Measurements from ENCODE around the gene APOA4. TPM values are rescaled to one million over a fixed set of nuclear protein-coding genes. Genes with fewer than 3 reads are reported as not detected.

Gene APOA4
- total and polyA plus RNA-seq, 2 of the 13 experiments (the other 11 are each of a cell fraction or from before 2014, with no cell fraction given), result 3.8 to 7.2 TPM

- no peak overlapping the region for H3K4me2 ChIP-seq (ENCODE audit: low read depth, low read length)
- WGBS (ENCODE audit: low lambda C conversion rate), result 98% methylated on average over 2 of the region's 2 CpGs
- H3K27me3 ChIP-seq (ENCODE audit: control insufficient read depth in 1 of 2, insufficient read depth in 2 of 2, low read length in 2 of 2), result no peaks in the 10 kb centered on the region; a peak in 1 of 5 replicates
- H4K20me1 ChIP-seq (ENCODE audit: insufficient read depth, low read length), result no peaks in the 10 kb centered on the region
- H3K27ac ChIP-seq (ENCODE audit: extremely low read length, insufficient read depth, low read length), result no peak overlapping the region
- no peak overlapping the region for H2AFZ ChIP-seq (ENCODE audit: low read length)
- no TSS peak for BruUV-seq (replicated peaks)
- ChIA-PET CTCF (ENCODE audit: low intra/inter-chr PET ratio, low total read pairs) (no interaction called here), POLR2A (interaction anchor here (12.0 to 17.3 kb wide), 2 partner anchors 12 to 35 kb away, joined by 291 to 1365 read pairs; partner anchors contain the start of genes APOA1, APOA4 and APOC3)
- H3K4me1 ChIP-seq (ENCODE audit: insufficient read depth, low read length), result peaks cover 76% of the 10 kb centered on the region
- FAIRE-seq (no peak), DNase-seq (ENCODE audit: low spot score) (no peak), ATAC-seq (no peak)
- H3K9ac ChIP-seq (ENCODE audit: insufficient read depth, low read depth, low read length), result no peak overlapping the region
- in situ Hi-C loops (cut with HindIII; ENCODE audit: extremely low pct_ligation_motif_present, low pct_unique_long_range_greater_than_20kb), result loop anchor here (5.0 to 10.0 kb wide), 2 partner anchors 42 to 300 kb away; partner anchors contain the start of genes APOA1 and SIK3
- H3K79me2 ChIP-seq (ENCODE audit: insufficient read depth, low read length), result peaks cover 13% of the 10 kb centered on the region
- H3K4me3 ChIP-seq (replicated peaks in 1 of 3; ENCODE audit: insufficient read depth in 1 of 3, low read depth in 2 of 3, low read length in 3 of 3), result no peak overlapping the region
- intact Hi-C loops (cut with micrococcal nuclease; ENCODE audit: unreplicated experiment), result no loop called here
- no peaks in the 10 kb centered on the region for H3K9me3 ChIP-seq (ENCODE audit: low read length)
- H3K36me3 ChIP-seq (replicated peaks in 1 of 2; ENCODE audit: control insufficient read depth in 1 of 2, insufficient read depth in 2 of 2, low read length in 2 of 2), result no peaks in the 10 kb centered on the region
- TF ChIP-seq CREB1 (IDR thresholded peaks at IDR 0.05) (no peak), CREB1 (CRISPR knock-in tag; IDR thresholded peaks at IDR 0.05) (no peak), TCF7 (IDR thresholded peaks at IDR 0.05; ENCODE audit: low read depth) (no peak), ETV6 (CRISPR knock-in tag; conservative IDR thresholded peaks at IDR 0.05) (no peak), ZNF703 (CRISPR knock-in tag; IDR thresholded peaks at IDR 0.05; ENCODE audit: borderline replicate concordance) (no peak), ARID4A (CRISPR knock-in tag; IDR thresholded peaks at IDR 0.05; ENCODE audit: borderline replicate concordance) (no peak), TFE3 (CRISPR knock-in tag; IDR thresholded peaks at IDR 0.05) (no peak), SATB2 (CRISPR knock-in tag; IDR thresholded peaks at IDR 0.05) (no peak), ETS1 (CRISPR knock-in tag; IDR thresholded peaks at IDR 0.05) (no peak), MLLT10 (CRISPR knock-in tag; IDR thresholded peaks at IDR 0.05) (no peak), CTCF (CRISPR knock-in tag; IDR thresholded peaks at IDR 0.05) (no peak), PHF5A (CRISPR knock-in tag; IDR thresholded peaks at IDR 0.05; ENCODE audit: low read depth, unreplicated experiment) (no peak), ZNF556 (CRISPR knock-in tag; IDR thresholded peaks at IDR 0.05; ENCODE audit: borderline replicate concordance) (no peak), MAFK (conservative IDR thresholded peaks at IDR 0.05 in 1 of 2, IDR thresholded peaks at IDR 0.05 in 1 of 2; ENCODE audit: low read length in 2 of 2) (no peak)
Observed at GRCh38 chr11:116794851-116795250, 28.3 kb downstream of the APOA4 start.

All from HepG2 (cell line).